Fibroblast of mammary gland (primary cell): ENCODE measurements around the gene TCTN2.

ENCODE experiments used
- DNase-seq: peaks from one replicate; pipeline ENCODE4 v3.0.0-alpha.2; 2010; ENCODE audit warnings: low read depth
- H3K4me3 ChIP-seq: 2 replicates; pipeline ENCODE4 v1.5.1; 2011; ENCODE audit warnings: low read depth, mild to moderate bottlenecking, low read length, moderate library complexity; ENCODE audit not compliant: control insufficient read depth
- TF ChIP-seq, protein P1 (sequence below): conservative IDR thresholded peaks from 2 replicates; pipeline ENCODE4 v1.5.1; 2011; ENCODE audit warnings: low read depth, low read length, inconsistent platforms; ENCODE audit not compliant: control insufficient read depth, insufficient read depth

The TCTN2 gene

GRCh38 chr12:123757561-123757960 is 86.6 kb downstream of the TCTN2 start:
- DNase-seq = peak; percentile 76
- H3K4me3 ChIP-seq = no peak overlapping the region
- TF ChIP-seq, protein P1, sequence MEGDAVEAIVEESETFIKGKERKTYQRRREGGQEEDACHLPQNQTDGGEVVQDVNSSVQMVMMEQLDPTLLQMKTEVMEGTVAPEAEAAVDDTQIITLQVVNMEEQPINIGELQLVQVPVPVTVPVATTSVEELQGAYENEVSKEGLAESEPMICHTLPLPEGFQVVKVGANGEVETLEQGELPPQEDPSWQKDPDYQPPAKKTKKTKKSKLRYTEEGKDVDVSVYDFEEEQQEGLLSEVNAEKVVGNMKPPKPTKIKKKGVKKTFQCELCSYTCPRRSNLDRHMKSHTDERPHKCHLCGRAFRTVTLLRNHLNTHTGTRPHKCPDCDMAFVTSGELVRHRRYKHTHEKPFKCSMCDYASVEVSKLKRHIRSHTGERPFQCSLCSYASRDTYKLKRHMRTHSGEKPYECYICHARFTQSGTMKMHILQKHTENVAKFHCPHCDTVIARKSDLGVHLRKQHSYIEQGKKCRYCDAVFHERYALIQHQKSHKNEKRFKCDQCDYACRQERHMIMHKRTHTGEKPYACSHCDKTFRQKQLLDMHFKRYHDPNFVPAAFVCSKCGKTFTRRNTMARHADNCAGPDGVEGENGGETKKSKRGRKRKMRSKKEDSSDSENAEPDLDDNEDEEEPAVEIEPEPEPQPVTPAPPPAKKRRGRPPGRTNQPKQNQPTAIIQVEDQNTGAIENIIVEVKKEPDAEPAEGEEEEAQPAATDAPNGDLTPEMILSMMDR = no peak
